GM19328 (cell line): ENCODE results near the gene TENM3.

Source experiments
- ATAC-seq: cut with Tn5 transposase; IDR thresholded peaks from one replicate; pipeline ENCODE4 v1.9.1; 2021; ENCODE audit warnings: mild to moderate bottlenecking, moderate library complexity; ENCODE audit not compliant: unreplicated experiment

Gene TENM3

GRCh38 chr4:182649698-182650477 is 406.7 kb downstream of the TENM3 start:
- ATAC-seq: no peak

GRCh38 chr4:182653596-182653995 is 410.4 kb downstream of the TENM3 start:
- ATAC-seq: no peak

- no peak for ATAC-seq
Observed at GRCh38 chr4:182655340-182655739, 412.1 kb downstream of the TENM3 start.

GRCh38 chr4:182662551-182662950 is 419.3 kb downstream of the TENM3 start:
- no peak for ATAC-seq

GRCh38 chr4:182671231-182671630 is 428.0 kb downstream of the TENM3 start:
- ATAC-seq: no peak

GRCh38 chr4:182671749-182672148 is 428.5 kb downstream of the TENM3 start:
- no peak for ATAC-seq

- ATAC-seq: no peak
Observed at GRCh38 chr4:182678590-182678989, 435.4 kb downstream of the TENM3 start.

GRCh38 chr4:182679533-182679932 is 436.3 kb downstream of the TENM3 start:
- ATAC-seq: no peak

GRCh38 chr4:182680234-182680653 is 437.0 kb downstream of the TENM3 start:
- ATAC-seq: no peak

GRCh38 chr4:182683661-182684060 is 440.5 kb downstream of the TENM3 start:
- no peak for ATAC-seq

- no peak for ATAC-seq
Observed at GRCh38 chr4:182684796-182685195, 441.6 kb downstream of the TENM3 start.

GRCh38 chr4:182688081-182688480 is 444.9 kb downstream of the TENM3 start:
- no peak for ATAC-seq

GRCh38 chr4:182694551-182694950 is 451.3 kb downstream of the TENM3 start:
- ATAC-seq: no peak

- no peak for ATAC-seq
Observed at GRCh38 chr4:182695009-182695408, 451.8 kb downstream of the TENM3 start.

- ATAC-seq: no peak
Observed at GRCh38 chr4:182695842-182696241, 452.6 kb downstream of the TENM3 start.

GRCh38 chr4:182697094-182697493 is 453.9 kb downstream of the TENM3 start:
- ATAC-seq: no peak

GRCh38 chr4:182698212-182698611 is 455.0 kb downstream of the TENM3 start:
- ATAC-seq: no peak

GRCh38 chr4:182699201-182699600 is 456.0 kb downstream of the TENM3 start:
- ATAC-seq: no peak

- ATAC-seq: no peak
Observed at GRCh38 chr4:182699795-182700194, 456.6 kb downstream of the TENM3 start.

GRCh38 chr4:182700362-182701160 is 457.4 kb downstream of the TENM3 start:
- no peak for ATAC-seq

- ATAC-seq: no peak
Observed at GRCh38 chr4:182704077-182704476, 460.9 kb downstream of the TENM3 start.

GRCh38 chr4:182704948-182705347 is 461.7 kb downstream of the TENM3 start:
- no peak for ATAC-seq
